ENCODE results near the gene LRP2. TPM values are rescaled to one million over a fixed set of nuclear protein-coding genes. Genes with fewer than 3 reads are reported as not detected.
"Not testable (repeated sequence)": the region's sequence is repeated elsewhere in the genome, so short reads cannot be mapped to it uniquely, and the experiment has no call there.

The LRP2 gene
- total and polyA plus RNA-seq, 5 donors: 0.16 to 0.66 (median 0.33) TPM

- WGBS: 91% methylated on average over 1 of the region's 1 CpG
- H3K4me1 ChIP-seq (ENCODE audit: control insufficient read depth, insufficient read depth, low read length): no peaks in the 10 kb centered on the region
Observed at GRCh38 chr2:169298007-169298406, 64.3 kb downstream of the LRP2 start.

DNA sequence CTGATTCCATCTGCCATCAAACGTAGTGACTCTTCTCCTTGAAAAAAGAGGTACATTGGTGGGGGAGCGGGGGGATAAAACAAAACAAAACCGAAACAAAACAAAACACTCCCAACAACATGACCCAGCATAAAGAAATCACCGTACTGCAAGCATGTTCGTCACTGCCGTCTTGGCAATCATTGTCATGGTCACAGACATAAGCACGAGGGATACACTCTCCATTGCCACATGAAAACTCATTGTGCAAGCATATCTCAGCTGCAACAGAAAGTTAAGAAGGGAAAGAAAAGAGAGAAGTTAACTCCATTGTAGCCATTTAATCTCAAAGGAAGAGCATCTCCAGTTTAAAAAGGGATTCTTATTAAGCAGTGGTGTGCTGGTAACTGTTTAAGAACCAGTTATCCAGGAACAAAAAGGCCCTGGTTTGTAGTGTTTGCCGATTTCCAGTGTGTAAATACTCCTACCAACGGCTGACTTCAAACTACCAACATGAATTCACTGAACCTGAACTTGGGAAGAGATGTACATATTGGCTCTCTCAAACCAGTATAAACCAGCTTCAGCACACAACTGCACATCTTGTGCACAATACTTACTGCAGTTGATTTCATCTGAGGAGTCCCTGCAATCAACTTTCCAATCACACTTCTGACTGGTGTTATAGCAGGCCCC, 68.2 kb downstream of the LRP2 start:
- no peak for ATAC-seq

More at GRCh38 chr2:169298007-169298406, 64.3 kb downstream of the LRP2 start:
- intact Hi-C loops (cut with DNase I): no loop called here
- DNase-seq (no peak), ATAC-seq (no peak)
- H3K27ac ChIP-seq (ENCODE audit: low read length): no peak overlapping the region
- no peak overlapping the region for H3K4me3 ChIP-seq (ENCODE audit: low read length)
- H3K9me3 ChIP-seq (ENCODE audit: control insufficient read depth, low read length): no peaks in the 10 kb centered on the region
- no peaks in the 10 kb centered on the region for H3K27me3 ChIP-seq (ENCODE audit: control insufficient read depth, insufficient read depth)

DNA sequence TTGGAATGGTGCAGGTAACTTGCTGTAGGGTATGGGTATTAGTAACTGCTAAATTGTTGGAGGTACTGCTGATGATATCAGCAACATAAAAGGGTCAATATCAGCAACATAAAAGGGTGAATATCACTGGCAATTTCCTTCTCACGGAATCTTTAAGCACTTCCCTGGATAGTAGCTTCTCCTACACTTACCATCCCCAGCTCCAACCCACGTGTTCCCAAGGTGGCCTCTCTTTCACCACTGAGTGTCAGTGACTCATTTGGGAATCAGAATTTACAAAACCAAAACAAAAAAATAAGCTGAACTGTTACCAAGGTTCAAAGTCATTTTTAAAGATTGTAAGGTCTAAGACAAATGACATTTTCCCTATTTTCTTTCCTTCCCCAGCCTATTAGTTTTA, 70.8 kb downstream of the LRP2 start:
- Histone ChIP-seq H3K27ac (ENCODE audit: low read length) (no peak overlapping the region), H3K4me1 (ENCODE audit: control insufficient read depth, insufficient read depth, low read length) (no peaks in the 10 kb centered on the region), H3K4me3 (ENCODE audit: low read length) (no peak overlapping the region), H3K27me3 (ENCODE audit: control insufficient read depth, insufficient read depth) (no peaks in the 10 kb centered on the region), H3K9me3 (ENCODE audit: control insufficient read depth, low read length) (no peaks in the 10 kb centered on the region)
- 44% methylated on average over 2 of the region's 2 CpGs for WGBS
- ATAC-seq (no peak), DNase-seq (no peak)
- intact Hi-C loops (cut with DNase I): no loop called here

More for the DNA sequence above, 68.2 kb downstream of the LRP2 start:
- intact Hi-C loops (cut with DNase I): no loop called here
- no peak overlapping the region for H3K27ac ChIP-seq (ENCODE audit: low read length)
- WGBS: 78% methylated on average over 9 of the region's 9 CpGs
- H3K9me3 ChIP-seq (ENCODE audit: control insufficient read depth, low read length): no peaks in the 10 kb centered on the region
- no peaks in the 10 kb centered on the region for H3K4me1 ChIP-seq (ENCODE audit: control insufficient read depth, insufficient read depth, low read length)
- H3K27me3 ChIP-seq (ENCODE audit: control insufficient read depth, insufficient read depth): no peaks in the 10 kb centered on the region
- no peak for DNase-seq
- H3K4me3 ChIP-seq (ENCODE audit: low read length): no peak overlapping the region

- Histone ChIP-seq H3K27me3 (ENCODE audit: control insufficient read depth, insufficient read depth) (no peaks in the 10 kb centered on the region), H3K9me3 (ENCODE audit: control insufficient read depth, low read length) (no peaks in the 10 kb centered on the region), H3K27ac (ENCODE audit: low read length) (no peak overlapping the region), H3K4me3 (ENCODE audit: low read length) (no peak overlapping the region), H3K4me1 (ENCODE audit: control insufficient read depth, insufficient read depth, low read length) (no peaks in the 10 kb centered on the region)
- DNase-seq (no peak), ATAC-seq (no peak)
- WGBS: 48% methylated on average over 3 of the region's 3 CpGs
- intact Hi-C loops (cut with DNase I): no loop called here
Observed at GRCh38 chr2:169290433-169290832, 71.9 kb downstream of the LRP2 start.

GRCh38 chr2:169287666-169288065, 74.7 kb downstream of the LRP2 start:
- H3K27ac ChIP-seq (ENCODE audit: low read length): no peak overlapping the region
- DNase-seq: no peak
- no peaks in the 10 kb centered on the region for H3K27me3 ChIP-seq (ENCODE audit: control insufficient read depth, insufficient read depth)
- intact Hi-C loops (cut with DNase I): no loop called here
- no peaks in the 10 kb centered on the region for H3K4me1 ChIP-seq (ENCODE audit: control insufficient read depth, insufficient read depth, low read length)
- H3K9me3 ChIP-seq (ENCODE audit: control insufficient read depth, low read length): no peaks in the 10 kb centered on the region
- no peak for ATAC-seq
- H3K4me3 ChIP-seq (ENCODE audit: low read length): no peak overlapping the region

GRCh38 chr2:169286624-169287231, 75.6 kb downstream of the LRP2 start:
- no peak for DNase-seq

DNA sequence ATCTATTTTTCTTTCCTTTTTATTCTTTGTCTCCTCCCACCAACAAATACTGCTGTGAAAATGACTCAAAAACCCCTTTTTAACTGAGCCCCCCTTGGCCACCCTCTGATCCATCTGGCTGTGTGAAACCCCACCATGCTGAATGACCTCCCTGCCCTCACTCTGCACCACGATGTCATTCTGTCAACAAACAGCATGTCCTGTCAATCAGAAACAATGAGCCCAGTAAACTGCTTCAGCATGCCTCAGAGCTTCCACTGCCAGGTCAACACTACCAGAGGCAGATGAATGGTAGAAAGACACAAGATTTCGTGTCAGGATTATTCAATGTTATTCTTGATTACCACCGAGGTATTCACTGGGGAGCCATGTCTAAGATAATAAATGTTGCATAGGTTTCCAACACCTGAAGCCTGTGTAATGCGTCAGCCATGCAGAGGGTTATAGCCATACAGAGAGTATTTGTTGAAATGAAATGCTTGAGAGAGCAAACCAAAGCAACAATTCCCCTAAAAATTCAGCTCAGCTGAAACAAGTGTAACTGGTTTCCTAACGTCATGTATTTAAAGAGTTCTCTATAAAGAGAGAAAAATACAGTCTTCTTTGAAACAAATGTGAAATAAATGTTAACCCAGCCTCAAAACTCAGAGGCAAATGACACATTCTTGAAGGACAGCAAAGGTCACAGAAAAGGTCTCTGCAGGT, 76.7 kb downstream of the LRP2 start:
- Histone ChIP-seq H3K27me3 (ENCODE audit: control insufficient read depth, insufficient read depth) (no peaks in the 10 kb centered on the region), H3K27ac (ENCODE audit: low read length) (no peak overlapping the region), H3K4me3 (ENCODE audit: low read length) (no peak overlapping the region), H3K9me3 (ENCODE audit: control insufficient read depth, low read length) (no peaks in the 10 kb centered on the region), H3K4me1 (ENCODE audit: control insufficient read depth, insufficient read depth, low read length) (no peaks in the 10 kb centered on the region)
- ATAC-seq: no peak
- 53% methylated on average over 5 of the region's 5 CpGs for WGBS
- intact Hi-C loops (cut with DNase I): no loop called here
- no peak for DNase-seq

More at GRCh38 chr2:169286624-169287231, 75.6 kb downstream of the LRP2 start:
- intact Hi-C loops (cut with DNase I): no loop called here
- Histone ChIP-seq H3K27me3 (ENCODE audit: control insufficient read depth, insufficient read depth) (no peaks in the 10 kb centered on the region), H3K4me3 (ENCODE audit: low read length) (no peak overlapping the region), H3K4me1 (ENCODE audit: control insufficient read depth, insufficient read depth, low read length) (no peaks in the 10 kb centered on the region), H3K9me3 (ENCODE audit: control insufficient read depth, low read length) (no peaks in the 10 kb centered on the region), H3K27ac (ENCODE audit: low read length) (no peak overlapping the region)
- WGBS: 72% methylated on average over 4 of the region's 4 CpGs
- ATAC-seq: no peak

DNA sequence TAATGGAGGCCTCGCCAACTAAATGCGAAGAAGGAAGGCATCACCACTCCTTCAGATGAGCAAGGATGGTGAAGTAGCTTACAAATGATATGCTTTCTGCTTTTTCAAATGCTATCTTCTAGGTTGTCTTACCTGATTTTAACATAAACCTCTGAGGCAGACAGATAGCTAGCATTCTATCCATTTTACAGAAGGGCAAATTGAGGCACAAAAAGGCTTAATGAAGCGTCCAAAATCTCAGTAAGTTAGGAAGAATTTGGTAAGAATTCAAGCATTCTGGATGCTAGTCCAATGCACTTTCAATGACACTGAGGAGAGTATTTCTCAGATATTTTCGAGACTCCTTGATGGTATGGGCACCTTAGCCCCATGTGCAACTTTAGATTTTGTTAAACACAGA, 81.8 kb downstream of the LRP2 start:
- Histone ChIP-seq H3K4me3 (ENCODE audit: low read length) (no peak overlapping the region), H3K9me3 (ENCODE audit: control insufficient read depth, low read length) (no peaks in the 10 kb centered on the region), H3K4me1 (ENCODE audit: control insufficient read depth, insufficient read depth, low read length) (no peaks in the 10 kb centered on the region), H3K27me3 (ENCODE audit: control insufficient read depth, insufficient read depth) (no peaks in the 10 kb centered on the region), H3K27ac (ENCODE audit: low read length) (no peak overlapping the region)
- intact Hi-C loops (cut with DNase I): no loop called here
- WGBS: 92% methylated on average over 4 of the region's 4 CpGs
- no peak for DNase-seq
- ATAC-seq: no peak

GRCh38 chr2:169275696-169276444, 86.5 kb downstream of the LRP2 start:
- intact Hi-C loops (cut with DNase I): no loop called here
- H3K4me1 ChIP-seq (ENCODE audit: control insufficient read depth, insufficient read depth, low read length): no peaks in the 10 kb centered on the region
- H3K9me3 ChIP-seq (ENCODE audit: control insufficient read depth, low read length): no peaks in the 10 kb centered on the region
- H3K4me3 ChIP-seq (ENCODE audit: low read length): no peak overlapping the region
- DNase-seq (no peak), ATAC-seq (no peak)
- H3K27ac ChIP-seq (ENCODE audit: low read length): no peak overlapping the region
- 75% methylated on average over 7 of the region's 7 CpGs for WGBS
- H3K27me3 ChIP-seq (ENCODE audit: control insufficient read depth, insufficient read depth): no peaks in the 10 kb centered on the region

- Histone ChIP-seq H3K4me1 (ENCODE audit: control insufficient read depth, insufficient read depth, low read length) (no peaks in the 10 kb centered on the region), H3K27me3 (ENCODE audit: control insufficient read depth, insufficient read depth) (no peaks in the 10 kb centered on the region), H3K4me3 (ENCODE audit: low read length) (no peak overlapping the region), H3K9me3 (ENCODE audit: control insufficient read depth, low read length) (no peaks in the 10 kb centered on the region), H3K27ac (ENCODE audit: low read length) (no peak overlapping the region)
- intact Hi-C loops (cut with DNase I): no loop called here
- ATAC-seq: no peak
- WGBS: 80% methylated on average over 4 of the region's 4 CpGs
- DNase-seq: no peak
Observed at GRCh38 chr2:169272010-169272409, 90.3 kb downstream of the LRP2 start.

- H3K27ac ChIP-seq (ENCODE audit: low read length); intact Hi-C loops (cut with DNase I); H3K4me1 ChIP-seq (ENCODE audit: control insufficient read depth, insufficient read depth, low read length); H3K4me3 ChIP-seq (ENCODE audit: low read length); H3K9me3 ChIP-seq (ENCODE audit: control insufficient read depth, low read length); ATAC-seq; H3K27me3 ChIP-seq (ENCODE audit: control insufficient read depth, insufficient read depth); DNase-seq: not testable (repeated sequence)
- 94% methylated on average over 6 of the region's 6 CpGs for WGBS
Observed at GRCh38 chr2:169270574-169270973, 91.8 kb downstream of the LRP2 start.
